MG63 (cell line): ENCODE data around the gene PDE4DIP. TPM values are rescaled to one million over a fixed set of nuclear protein-coding genes. Genes with fewer than 3 reads are reported as not detected.
"Not testable (repeated sequence)": the region's sequence is repeated elsewhere in the genome, so short reads cannot be mapped to it uniquely, and the experiment has no call there.

Experiments
- DNase-seq: peaks from one replicate; pipeline ENCODE4 v3.0.0-alpha.2; 2020
- H3K27me3 ChIP-seq: fragments of 250-450 bp; sonication (Bioruptor Pico); 2 replicates; pipeline ENCODE4 v1.5.1; 2020; ENCODE audit warnings: mild to moderate bottlenecking, moderate library complexity
- H3K36me3 ChIP-seq: fragments of 250-450 bp; sonication (Bioruptor Pico); 2 replicates; pipeline ENCODE4 v1.5.1; 2020; ENCODE audit warnings: mild to moderate bottlenecking, moderate library complexity
- H3K4me3 ChIP-seq: fragments of 250-450 bp; sonication (Bioruptor Pico); 2 replicates; pipeline ENCODE4 v1.5.1; 2020; ENCODE audit warnings: mild to moderate bottlenecking, moderate library complexity
- H3K9me3 ChIP-seq: fragments of 250-450 bp; sonication (Bioruptor Pico); 2 replicates; pipeline ENCODE4 v1.5.1; 2020; ENCODE audit warnings: mild to moderate bottlenecking, moderate library complexity
- total RNA-seq: library from RNA; depleted of rRNA; stranded (reverse); fragments of >200 nt; shearing (Covaris generic); gene quantifications from 2 replicates; pipeline ENCODE4 v1.2.3, GENCODE V29; 2014; ENCODE audit warnings: low replicate concordance

PDE4DIP gene
- total RNA-seq, 1 experiment from 2014 or later: 48.6 TPM

GRCh38 chr1:148992364-148992763, 148.1 kb downstream of the PDE4DIP start:
- not testable (repeated sequence) for H3K9me3 ChIP-seq, DNase-seq, H3K4me3 ChIP-seq, H3K27me3 ChIP-seq, H3K36me3 ChIP-seq

- not testable (repeated sequence) for H3K27me3 ChIP-seq, DNase-seq, H3K9me3 ChIP-seq, H3K36me3 ChIP-seq, H3K4me3 ChIP-seq
These were observed 152.4 kb downstream of the PDE4DIP start for GRCh38 chr1:148996449-148997224.

- H3K36me3 ChIP-seq, H3K9me3 ChIP-seq, DNase-seq, H3K27me3 ChIP-seq, H3K4me3 ChIP-seq: not testable (repeated sequence)
These were observed 153.2 kb downstream of the PDE4DIP start for GRCh38 chr1:148997405-148997804.

GRCh38 chr1:149002664-149003063, 158.4 kb downstream of the PDE4DIP start:
- not testable (repeated sequence) for DNase-seq, H3K9me3 ChIP-seq

GRCh38 chr1:149008326-149008725, 164.1 kb downstream of the PDE4DIP start:
- H3K9me3 ChIP-seq, H3K36me3 ChIP-seq, H3K27me3 ChIP-seq, DNase-seq, H3K4me3 ChIP-seq: not testable (repeated sequence)

More at GRCh38 chr1:149002664-149003063, 158.4 kb downstream of the PDE4DIP start:
- H3K4me3 ChIP-seq, H3K27me3 ChIP-seq, H3K36me3 ChIP-seq: not testable (repeated sequence)

DNA sequence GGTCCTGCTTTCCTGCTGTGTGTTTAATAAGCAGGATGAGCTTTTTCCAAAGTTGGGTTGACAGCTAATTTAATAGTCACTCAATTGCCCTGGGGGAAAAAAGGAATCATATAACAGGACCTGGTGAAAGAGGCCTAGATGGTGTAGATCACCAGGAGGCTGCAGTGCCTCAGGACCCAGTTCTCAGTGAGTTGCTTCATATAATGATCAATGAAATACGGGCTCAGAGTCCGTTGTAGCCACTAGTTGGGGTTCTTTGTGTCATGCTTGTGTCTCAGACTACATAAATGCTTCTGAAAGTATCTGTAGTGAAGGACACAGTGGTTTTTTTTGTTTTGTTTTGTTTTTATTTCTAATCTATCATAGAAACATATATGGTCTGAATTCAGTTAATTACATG, 164.5 kb downstream of the PDE4DIP start:
- not testable (repeated sequence) for H3K27me3 ChIP-seq, H3K9me3 ChIP-seq, DNase-seq, H3K4me3 ChIP-seq, H3K36me3 ChIP-seq

- not testable (repeated sequence) for H3K27me3 ChIP-seq, DNase-seq, H3K36me3 ChIP-seq, H3K9me3 ChIP-seq, H3K4me3 ChIP-seq
These were observed 165.5 kb downstream of the PDE4DIP start for GRCh38 chr1:149009761-149010160.

GRCh38 chr1:149012599-149012998, 168.4 kb downstream of the PDE4DIP start:
- H3K27me3 ChIP-seq, DNase-seq, H3K9me3 ChIP-seq, H3K4me3 ChIP-seq, H3K36me3 ChIP-seq: not testable (repeated sequence)

GRCh38 chr1:149013513-149013912, 169.3 kb downstream of the PDE4DIP start:
- not testable (repeated sequence) for H3K36me3 ChIP-seq, H3K9me3 ChIP-seq, H3K27me3 ChIP-seq, DNase-seq, H3K4me3 ChIP-seq

DNA sequence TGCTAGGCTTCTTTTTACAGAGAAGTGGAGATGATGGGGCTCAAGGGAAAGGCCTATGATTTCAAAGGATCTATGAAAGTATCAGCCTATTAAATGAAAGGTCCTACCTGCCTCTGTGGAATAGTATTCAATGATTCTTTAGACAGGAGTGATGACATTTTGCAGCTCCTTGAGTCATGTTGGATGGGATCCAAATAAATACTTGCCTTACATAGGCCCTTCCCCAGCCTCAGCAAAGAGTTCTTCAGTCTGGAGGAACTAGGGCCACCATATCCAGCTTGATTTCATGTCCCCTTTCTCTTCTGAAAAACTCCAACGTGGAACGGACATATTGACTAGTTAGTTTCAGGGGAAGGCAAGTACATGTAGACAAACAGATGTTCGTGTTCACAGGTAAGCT, 171.3 kb downstream of the PDE4DIP start:
- H3K27me3 ChIP-seq, H3K4me3 ChIP-seq, H3K9me3 ChIP-seq, H3K36me3 ChIP-seq, DNase-seq: not testable (repeated sequence)

- not testable (repeated sequence) for H3K4me3 ChIP-seq, DNase-seq, H3K36me3 ChIP-seq, H3K9me3 ChIP-seq, H3K27me3 ChIP-seq
These were observed 172.4 kb downstream of the PDE4DIP start for GRCh38 chr1:149016626-149017025.

- DNase-seq, H3K27me3 ChIP-seq, H3K9me3 ChIP-seq, H3K4me3 ChIP-seq, H3K36me3 ChIP-seq: not testable (repeated sequence)
These were observed 174.3 kb downstream of the PDE4DIP start for GRCh38 chr1:149018577-149018976.

DNA sequence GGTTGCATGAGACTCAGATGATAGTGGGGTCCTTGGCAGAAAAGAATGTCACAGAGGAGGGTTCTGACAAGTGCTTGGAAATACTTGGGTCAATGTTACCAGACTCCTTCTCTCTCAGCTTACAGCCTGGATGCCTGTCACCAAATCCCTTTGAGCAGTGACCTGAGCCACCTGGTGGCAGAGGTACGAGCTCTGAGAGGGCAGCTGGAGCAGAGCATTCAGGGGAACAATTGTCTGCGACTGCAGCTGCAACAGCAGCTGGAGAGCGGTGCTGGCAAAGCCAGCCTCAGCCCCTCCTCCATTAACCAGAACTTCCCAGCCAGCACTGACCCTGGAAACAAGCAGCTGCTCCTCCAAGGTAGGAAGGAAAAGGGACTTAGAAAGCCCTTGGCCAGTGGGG, 180.1 kb downstream of the PDE4DIP start:
- H3K9me3 ChIP-seq, DNase-seq: not testable (repeated sequence)

GRCh38 chr1:149033916-149034315, 189.7 kb downstream of the PDE4DIP start:
- not testable (repeated sequence) for H3K4me3 ChIP-seq, DNase-seq, H3K27me3 ChIP-seq, H3K36me3 ChIP-seq, H3K9me3 ChIP-seq

More for the DNA sequence above, 180.1 kb downstream of the PDE4DIP start:
- not testable (repeated sequence) for H3K27me3 ChIP-seq, H3K36me3 ChIP-seq, H3K4me3 ChIP-seq

DNA sequence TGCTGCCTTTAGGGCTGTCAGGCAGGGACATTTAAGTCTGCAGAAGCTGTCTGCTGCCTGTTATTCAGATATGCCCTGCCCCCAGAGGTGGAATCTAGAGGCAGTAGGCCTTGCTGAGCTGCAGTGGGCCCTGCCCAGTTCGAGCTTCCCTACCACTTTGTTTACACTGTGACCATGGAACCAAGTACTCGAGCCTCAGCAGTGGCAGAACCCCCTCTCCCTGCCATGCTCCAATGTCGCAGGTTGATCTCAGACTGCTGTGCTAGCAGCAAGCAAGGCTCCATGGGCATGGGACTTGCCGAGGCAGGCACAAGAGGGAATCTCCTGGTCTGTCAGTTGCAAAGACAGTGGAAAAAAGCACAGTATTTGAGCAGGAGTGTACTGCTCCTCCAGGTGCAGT, 198.8 kb downstream of the PDE4DIP start:
- H3K9me3 ChIP-seq, H3K4me3 ChIP-seq, H3K27me3 ChIP-seq, DNase-seq, H3K36me3 ChIP-seq: not testable (repeated sequence)

DNA sequence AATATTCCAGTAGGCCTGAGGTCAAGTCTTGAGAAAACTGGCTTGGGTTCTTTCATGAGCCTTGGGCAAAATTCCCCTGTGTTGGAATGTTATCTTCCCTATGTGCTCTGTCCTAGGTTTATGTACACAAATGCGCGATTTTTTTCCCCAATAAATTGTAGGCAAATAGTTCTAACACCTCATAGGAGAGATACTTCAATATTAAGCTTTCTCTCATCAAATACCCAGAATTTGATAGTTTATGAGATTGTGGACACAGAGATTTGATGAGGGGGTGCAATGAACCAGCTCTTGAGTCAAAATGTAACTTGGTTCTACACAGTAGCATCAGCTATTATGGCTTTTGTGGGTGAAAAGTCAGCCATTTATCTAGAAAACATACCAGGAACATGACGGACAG, 220.4 kb downstream of the PDE4DIP start:
- not testable (repeated sequence) for H3K9me3 ChIP-seq

GRCh38 chr1:149075505-149076127, 231.4 kb downstream of the PDE4DIP start:
- DNase-seq, H3K36me3 ChIP-seq, H3K27me3 ChIP-seq, H3K9me3 ChIP-seq, H3K4me3 ChIP-seq: not testable (repeated sequence)

More for the DNA sequence above, 220.4 kb downstream of the PDE4DIP start:
- H3K4me3 ChIP-seq, H3K27me3 ChIP-seq, DNase-seq, H3K36me3 ChIP-seq: not testable (repeated sequence)
